HepG2 (cell line): ENCODE data around the gene PRAMEF12. TPM values are rescaled to one million over a fixed set of nuclear protein-coding genes. Genes with fewer than 3 reads are reported as not detected.

Source experiments
- ATAC-seq: fragments of 200-7000 bp; cut with Tn5 transposase; 3 replicates; pipeline ENCODE4 v1.9.1; 2020; ENCODE audit warnings: mild to moderate bottlenecking, moderate library complexity
- BruUV-seq: library from RNA; stranded (reverse); fragments of 400-500 nt; replicated peaks from 2 replicates; lab custom pipeline; 2021; lab: Mats Ljungman, UMichigan
- CTCF ChIA-PET: fragments of 300-600 bp; formaldehyde crosslinking; extraction: SDS; loops from one replicate; lab custom pipeline; 2021; ENCODE audit warnings: low total read pairs, inconsistent platforms, low intra/inter-chr PET ratio; lab: Yijun Ruan, JAX
- POLR2A ChIA-PET: fragments of 350-600 bp; sonication (Branson Sonifier 250); formaldehyde crosslinking; loops from one replicate; lab custom pipeline; 2020; ENCODE audit warnings: antibody characterized with exemption, inconsistent platforms; lab: Yijun Ruan, JAX
- DNase-seq: peaks from one replicate; pipeline ENCODE4 v3.0.0-alpha.2; 2015; ENCODE audit warnings: low spot score
- FAIRE-seq: peaks from 3 replicates; lab custom pipeline; 2011; peaks lifted over from hg19 to GRCh38; lab: Jason Lieb, UNC
- H2AFZ ChIP-seq: one replicate; pipeline ENCODE4 v1.6.1; 2011; ENCODE audit warnings: low read length, inconsistent platforms
- H3K27ac ChIP-seq: fragments of 300-600 bp; 3 replicates; pipeline ENCODE4 v1.8.0; 2011; ENCODE audit warnings: mixed run types, mild to moderate bottlenecking, mixed read lengths, low read length, inconsistent platforms; ENCODE audit not compliant: insufficient read depth; ENCODE audit errors: extremely low read length
- H3K27me3 ChIP-seq, 2 experiments: fragments of 200-600 bp in 1 of 2; 2 replicates in 1 of 2; 3 replicates in 1 of 2; pipeline versions ENCODE4 v1.6.0 to v1.8.0; 2011; ENCODE audit warnings: low read length in 2 of 2, mild to moderate bottlenecking in 2 of 2, moderate library complexity in 2 of 2, inconsistent platforms in 1 of 2; ENCODE audit not compliant: insufficient read depth in 2 of 2, control insufficient read depth in 1 of 2
- H3K36me3 ChIP-seq, 2 experiments: fragments of 200-600 bp in 1 of 2; replicated peaks in 1 of 2; 2 replicates in 1 of 2; 3 replicates in 1 of 2; pipeline versions ENCODE4 v1.5.1 to v1.8.0; 2011; ENCODE audit warnings: low read length in 2 of 2, inconsistent platforms in 1 of 2; ENCODE audit not compliant: insufficient read depth in 2 of 2, control insufficient read depth in 1 of 2
- H3K4me1 ChIP-seq: 2 replicates; pipeline ENCODE4 v1.5.1; 2012; ENCODE audit warnings: low read length, inconsistent platforms; ENCODE audit not compliant: insufficient read depth
- H3K4me2 ChIP-seq: 2 replicates; pipeline ENCODE4 v1.6.0; 2011; ENCODE audit warnings: low read depth, low read length, inconsistent platforms
- H3K4me3 ChIP-seq, 3 experiments: fragments of 200-600 bp in 1 of 3; sonication (generic), shearing (Covaris generic) in 1 of 3; replicated peaks in 1 of 3; 2 replicates each; pipeline ENCODE4 v1.5.1; 2011 to 2016; ENCODE audit warnings: low read length in 3 of 3, inconsistent platforms in 2 of 3, low read depth in 2 of 3, mild to moderate bottlenecking in 2 of 3, control low read depth in 1 of 3, mixed read lengths in 1 of 3; ENCODE audit not compliant: insufficient read depth in 1 of 3
- H3K79me2 ChIP-seq: one replicate; pipeline ENCODE4 v1.6.1; 2011; ENCODE audit warnings: low read length, inconsistent platforms; ENCODE audit not compliant: insufficient read depth
- H3K9ac ChIP-seq: 2 replicates; pipeline ENCODE4 v1.6.0; 2011; ENCODE audit warnings: mild to moderate bottlenecking, low read depth, low read length, inconsistent platforms; ENCODE audit not compliant: insufficient read depth
- H3K9me3 ChIP-seq: 2 replicates; pipeline ENCODE4 v1.5.1; 2012; ENCODE audit warnings: mild to moderate bottlenecking, low read length
- H4K20me1 ChIP-seq: 2 replicates; pipeline ENCODE4 v1.6.0; 2011; ENCODE audit warnings: inconsistent platforms, mild to moderate bottlenecking, low read length, moderate library complexity; ENCODE audit not compliant: insufficient read depth
- ISL2 ChIP-seq: sonication (generic); formaldehyde crosslinking; IDR thresholded peaks from 2 replicates; pipeline ENCODE4 v1.5.0; 2020; ENCODE audit warnings: missing genetic modification reagents
- JDP2 ChIP-seq: sonication (generic); formaldehyde crosslinking; IDR thresholded peaks from 2 replicates; pipeline ENCODE4 v1.8.1; 2022; ENCODE audit warnings: missing genetic modification reagents, borderline replicate concordance
- MAFG ChIP-seq: sonication (generic); formaldehyde crosslinking; IDR thresholded peaks from 2 replicates; pipeline ENCODE4 v1.5.1; 2020; ENCODE audit warnings: mild to moderate bottlenecking, missing genetic modification reagents
- MED8 ChIP-seq: sonication (generic); formaldehyde crosslinking; IDR thresholded peaks from 2 replicates; pipeline ENCODE4 v1.8.1; 2023; ENCODE audit warnings: mild to moderate bottlenecking, missing genetic modification reagents; ENCODE audit not compliant: insufficient replicate concordance
- MZF1 ChIP-seq: sonication (generic); formaldehyde crosslinking; IDR thresholded peaks from 2 replicates; pipeline ENCODE4 v1.8.1; 2023; ENCODE audit warnings: mild to moderate bottlenecking, missing genetic modification reagents, borderline replicate concordance
- NFE2L2 ChIP-seq: fragments of 150-350 bp; IDR thresholded peaks from 2 replicates; pipeline ENCODE4 v1.6.1; 2014; ENCODE audit warnings: low read length
- RFXAP ChIP-seq: sonication (generic); formaldehyde crosslinking; IDR thresholded peaks from 2 replicates; pipeline ENCODE4 v1.4.0; 2020; ENCODE audit warnings: missing genetic modification reagents, borderline replicate concordance
- SMARCC2 ChIP-seq: fragments of 450-650 bp; IDR thresholded peaks from 2 replicates; pipeline ENCODE4 v1.6.1; 2017; ENCODE audit warnings: antibody characterized with exemption, mild to moderate bottlenecking
- ZNF180 ChIP-seq: sonication (generic); formaldehyde crosslinking; IDR thresholded peaks from 2 replicates; pipeline ENCODE4 v1.4.0; 2020; ENCODE audit warnings: low read depth, missing genetic modification reagents, borderline replicate concordance
- ZNF335 ChIP-seq: sonication (generic); formaldehyde crosslinking; IDR thresholded peaks from 2 replicates; pipeline ENCODE4 v1.4.0; 2020; ENCODE audit warnings: missing genetic modification reagents
- ZNF652 ChIP-seq: IDR thresholded peaks from 2 replicates; pipeline ENCODE4 v1.6.1; 2016; ENCODE audit warnings: low read depth, borderline replicate concordance
- ZNF678 ChIP-seq: sonication (generic); formaldehyde crosslinking; IDR thresholded peaks from 2 replicates; pipeline ENCODE4 v1.4.0; 2020; ENCODE audit warnings: mild to moderate bottlenecking, missing genetic modification reagents
- ZNF746 ChIP-seq: sonication (generic); formaldehyde crosslinking; IDR thresholded peaks from 2 replicates; pipeline ENCODE4 v1.8.0; 2022; ENCODE audit warnings: mild to moderate bottlenecking, missing genetic modification reagents
- ZNF883 ChIP-seq: sonication (generic); formaldehyde crosslinking; IDR thresholded peaks from 2 replicates; pipeline ENCODE4 v1.5.1; 2020; ENCODE audit warnings: mild to moderate bottlenecking, missing genetic modification reagents; ENCODE audit errors: not compliant biosample characterization
- WGBS: methylation state at CpG from one replicate; pipeline ENCODE4 v1.1.6; 2017; ENCODE audit warnings: low lambda C conversion rate; 5-methylcytosine and 5-hydroxymethylcytosine counted together
- in situ Hi-C: cut with HindIII; loops from 2 replicates; pipeline ENCODE4 v1.10.0; 2017; ENCODE audit warnings: low pct_unique_long_range_greater_than_20kb; ENCODE audit not compliant: extremely low pct_ligation_motif_present
- intact Hi-C: fragments of 100-400 bp; cut with micrococcal nuclease; formaldehyde crosslinking; loops from one replicate; pipeline ENCODE4 v1.10.0; 2022; ENCODE audit not compliant: unreplicated experiment
- polyA plus RNA-seq, 8 experiments: library from polyadenylated mRNA; depleted of rRNA in 3 of 8; stranded (reverse) in 7 of 8; unstranded in 1 of 8; fragments of >200 nt; fragmentation: Illumina TruSeq in 4 of 8; extraction: Trizol in 4 of 8; gene quantifications; 2 replicates each; pipeline versions ENCODE4 v1.2.1 to v1.2.3, GENCODE V29; 2011 to 2016; ENCODE audit warnings: low read depth in 4 of 8, missing spikeins in 1 of 8, mixed read lengths in 1 of 8; ENCODE audit not compliant: insufficient read depth in 1 of 8
- total RNA-seq, 5 experiments: library from RNA; depleted of rRNA; stranded (reverse); fragments of >200 nt; fragmentation: Illumina TruSeq; extraction: Trizol; gene quantifications; 2 replicates each; pipeline ENCODE4 v1.2.3, GENCODE V29; 2016; ENCODE audit warnings: low read depth in 1 of 5
- TF ChIP-seq, protein P1 (sequence below): sonication (generic); formaldehyde crosslinking; IDR thresholded peaks from 2 replicates; pipeline ENCODE4 v1.4.0; 2020; ENCODE audit warnings: mild to moderate bottlenecking, missing genetic modification reagents
- TF ChIP-seq, protein P2 (sequence below): sonication (generic); formaldehyde crosslinking; IDR thresholded peaks from 2 replicates; pipeline ENCODE4 v1.4.0; 2020; ENCODE audit warnings: missing genetic modification reagents, borderline replicate concordance
- TF ChIP-seq, protein P3 (sequence below): sonication (generic); formaldehyde crosslinking; IDR thresholded peaks from 2 replicates; pipeline ENCODE4 v1.4.0; 2020; ENCODE audit warnings: mild to moderate bottlenecking, missing genetic modification reagents

The PRAMEF12 gene
- total and polyA plus RNA-seq, 2 of the 13 experiments (the other 11 are each of a cell fraction or from before 2014, with no cell fraction given) = not detected

DNA sequence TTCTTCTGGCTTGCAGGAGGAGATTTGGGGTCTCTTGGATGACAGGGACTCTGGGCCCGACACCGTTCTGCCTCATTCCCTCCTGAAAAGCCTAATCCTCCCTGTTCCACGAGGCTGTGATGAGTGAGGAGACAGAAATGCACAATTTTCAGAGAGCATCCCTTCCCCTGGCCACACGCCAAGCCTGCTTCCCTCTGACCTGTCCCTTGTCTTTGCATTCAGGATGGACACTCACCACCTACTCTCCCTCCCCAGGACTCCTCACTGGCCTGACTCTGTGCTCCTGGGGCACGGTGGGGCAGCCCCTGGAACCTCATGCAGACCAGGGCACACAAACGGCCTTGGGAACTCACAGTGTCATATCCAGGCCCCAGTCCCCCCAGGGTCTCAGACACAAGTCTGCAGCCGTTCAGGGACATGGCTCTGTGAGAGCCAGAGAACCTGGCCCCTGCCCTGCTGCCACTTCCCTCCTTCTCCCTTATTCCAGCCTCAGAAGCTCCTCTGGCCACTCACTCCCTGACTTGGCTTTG, 3.5 kb upstream of the PRAMEF12 start:
- no TSS peak for BruUV-seq

More for the DNA sequence above, 3.5 kb upstream of the PRAMEF12 start:
- Histone ChIP-seq H3K4me1 (no peaks in the 10 kb centered on the region), H2AFZ (no peak overlapping the region), H3K79me2 (no peaks in the 10 kb centered on the region), H3K27ac (no peak overlapping the region), H3K4me3 (no peak overlapping the region), H3K4me2 (no peak overlapping the region), H3K9me3 (no peaks in the 10 kb centered on the region), H3K9ac (no peak overlapping the region), H3K27me3 (peaks cover 1 to 33% of the 10 kb centered on the region in 2 experiments; a peak in 4 of 5 replicates), H3K36me3 (no peaks in the 10 kb centered on the region), H4K20me1 (no peaks in the 10 kb centered on the region)
- DNase-seq (no peak), ATAC-seq (no peak), FAIRE-seq (no peak)
- intact Hi-C loops = no loop called here
- TF ChIP-seq ZNF746 (CRISPR knock-in tag) (no peak), SMARCC2 (no peak), MZF1 (CRISPR knock-in tag) (no peak), RFXAP (CRISPR knock-in tag) (no peak), NFE2L2 (no peak), JDP2 (CRISPR knock-in tag) (no peak), ZNF652 (CRISPR knock-in tag) (no peak), ZNF883 (CRISPR knock-in tag) (no peak), ZNF678 (no peak), ISL2 (CRISPR knock-in tag) (no peak), MED8 (no peak), ZNF180 (CRISPR knock-in tag) (no peak), ZNF335 (CRISPR knock-in tag) (no peak), MAFG (no peak)
- TF ChIP-seq, protein P1, sequence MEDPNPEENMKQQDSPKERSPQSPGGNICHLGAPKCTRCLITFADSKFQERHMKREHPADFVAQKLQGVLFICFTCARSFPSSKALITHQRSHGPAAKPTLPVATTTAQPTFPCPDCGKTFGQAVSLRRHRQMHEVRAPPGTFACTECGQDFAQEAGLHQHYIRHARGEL (CRISPR knock-in tag) = no peak
- TF ChIP-seq, protein P2, sequence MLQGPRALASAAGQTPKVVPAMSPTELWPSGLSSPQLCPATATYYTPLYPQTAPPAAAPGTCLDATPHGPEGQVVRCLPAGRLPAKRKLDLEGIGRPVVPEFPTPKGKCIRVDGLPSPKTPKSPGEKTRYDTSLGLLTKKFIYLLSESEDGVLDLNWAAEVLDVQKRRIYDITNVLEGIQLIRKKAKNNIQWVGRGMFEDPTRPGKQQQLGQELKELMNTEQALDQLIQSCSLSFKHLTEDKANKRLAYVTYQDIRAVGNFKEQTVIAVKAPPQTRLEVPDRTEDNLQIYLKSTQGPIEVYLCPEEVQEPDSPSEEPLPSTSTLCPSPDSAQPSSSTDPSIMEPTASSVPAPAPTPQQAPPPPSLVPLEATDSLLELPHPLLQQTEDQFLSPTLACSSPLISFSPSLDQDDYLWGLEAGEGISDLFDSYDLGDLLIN (CRISPR knock-in tag) = no peak
- TF ChIP-seq, protein P3, sequence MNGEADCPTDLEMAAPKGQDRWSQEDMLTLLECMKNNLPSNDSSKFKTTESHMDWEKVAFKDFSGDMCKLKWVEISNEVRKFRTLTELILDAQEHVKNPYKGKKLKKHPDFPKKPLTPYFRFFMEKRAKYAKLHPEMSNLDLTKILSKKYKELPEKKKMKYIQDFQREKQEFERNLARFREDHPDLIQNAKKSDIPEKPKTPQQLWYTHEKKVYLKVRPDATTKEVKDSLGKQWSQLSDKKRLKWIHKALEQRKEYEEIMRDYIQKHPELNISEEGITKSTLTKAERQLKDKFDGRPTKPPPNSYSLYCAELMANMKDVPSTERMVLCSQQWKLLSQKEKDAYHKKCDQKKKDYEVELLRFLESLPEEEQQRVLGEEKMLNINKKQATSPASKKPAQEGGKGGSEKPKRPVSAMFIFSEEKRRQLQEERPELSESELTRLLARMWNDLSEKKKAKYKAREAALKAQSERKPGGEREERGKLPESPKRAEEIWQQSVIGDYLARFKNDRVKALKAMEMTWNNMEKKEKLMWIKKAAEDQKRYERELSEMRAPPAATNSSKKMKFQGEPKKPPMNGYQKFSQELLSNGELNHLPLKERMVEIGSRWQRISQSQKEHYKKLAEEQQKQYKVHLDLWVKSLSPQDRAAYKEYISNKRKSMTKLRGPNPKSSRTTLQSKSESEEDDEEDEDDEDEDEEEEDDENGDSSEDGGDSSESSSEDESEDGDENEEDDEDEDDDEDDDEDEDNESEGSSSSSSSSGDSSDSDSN (CRISPR knock-in tag) = no peak
- ChIA-PET POLR2A (no interaction called here), CTCF (no interaction called here)
- in situ Hi-C loops = loop anchor here (10.0 kb wide), 1 partner anchor 495 kb away; no protein-coding TSS in a partner anchor
- 0% methylated on average over 5 of the region's 7 CpGs for WGBS
